Endometrium (tissue), 2 donors: Measurements from ENCODE around the gene BCS1L.

Experiments used
- FAIRE-seq: peaks from 2 replicates; lab custom pipeline; 2012; peaks lifted over from hg19 to GRCh38; lab: Jason Lieb, UNC
- donor health status: control.
- donor health status: control.

BCS1L gene

GRCh38 chr2:218662377-218662776 is 2.9 kb downstream of the BCS1L start:
- FAIRE-seq, result no peak

GRCh38 chr2:218662827-218663226 is 3.3 kb downstream of the BCS1L start:
- no peak for FAIRE-seq

- FAIRE-seq, result no peak
These were observed 4.4 kb downstream of the BCS1L start for GRCh38 chr2:218663901-218664300.

- no peak for FAIRE-seq
These were observed 5.2 kb downstream of the BCS1L start for GRCh38 chr2:218664653-218665052.

GRCh38 chr2:218671097-218671653 is 11.7 kb downstream of the BCS1L start:
- no peak for FAIRE-seq

GRCh38 chr2:218671654-218672566 is 12.4 kb downstream of the BCS1L start, which contains the start of the genes RNF25 and STK36:
TSS of gene RNF25 (minus strand) at chr2:218672002. CDS start at chr2:218671970, 32 bp downstream.
TSS of gene STK36 (plus strand) at chr2:218672086. CDS start at chr2:218672830, 744 bp downstream.
- FAIRE-seq, result no peak

- FAIRE-seq, result no peak
These were observed 19.6 kb downstream of the BCS1L start for GRCh38 chr2:218679119-218679518.

- FAIRE-seq, result no peak
These were observed 20.6 kb downstream of the BCS1L start for GRCh38 chr2:218680061-218680460.

- peak; percentile 54 for FAIRE-seq
These were observed 28.0 kb downstream of the BCS1L start for GRCh38 chr2:218687400-218688060.

- FAIRE-seq, result no peak
These were observed 31.8 kb downstream of the BCS1L start for GRCh38 chr2:218691234-218691633.

GRCh38 chr2:218694405-218695145 is 35.1 kb downstream of the BCS1L start:
- no peak for FAIRE-seq

GRCh38 chr2:218698885-218699284 is 39.4 kb downstream of the BCS1L start:
- FAIRE-seq, result no peak

- no peak for FAIRE-seq
These were observed 42.3 kb downstream of the BCS1L start for GRCh38 chr2:218701806-218702205.

GRCh38 chr2:218703341-218703740 is 43.9 kb downstream of the BCS1L start:
- FAIRE-seq, result no peak

GRCh38 chr2:218708086-218708485 is 48.6 kb downstream of the BCS1L start:
- no peak for FAIRE-seq

GRCh38 chr2:218709908-218710307 is 50.4 kb downstream of the BCS1L start:
- no peak for FAIRE-seq

- FAIRE-seq, result no peak
These were observed 50.8 kb downstream of the BCS1L start for GRCh38 chr2:218710334-218710686.

GRCh38 chr2:218710687-218711549 is 51.4 kb downstream of the BCS1L start, which contains the start of gene TTLL4:
TSS of gene TTLL4 (plus strand) at chr2:218710835. CDS start at chr2:218737677, 26,842 bp downstream.
- no peak for FAIRE-seq

GRCh38 chr2:218711550-218711929 is 52.1 kb downstream of the BCS1L start:
- no peak for FAIRE-seq
